H1 (cell line): ENCODE measurements around the gene SLIT3. TPM values are rescaled to one million over a fixed set of nuclear protein-coding genes. Genes with fewer than 3 reads are reported as not detected.

Source experiments
- CTCF ChIA-PET: fragments of 300-600 bp; sonication (Branson Sonifier 250); formaldehyde crosslinking; loops from one replicate; lab custom pipeline; 2021; ENCODE audit not compliant: partially characterized antibody; lab: Charles Lee
- POLR2A ChIA-PET: fragments of 300-600 bp; sonication (Branson Sonifier 250); formaldehyde crosslinking; loops from one replicate; lab custom pipeline; 2021; ENCODE audit warnings: inconsistent platforms; ENCODE audit not compliant: partially characterized antibody; lab: Charles Lee
- DNase-seq, 2 experiments: peaks; one replicate each; pipeline versions ENCODE4 v3.0.0 to v3.0.0-alpha.2; 2010 to 2022; ENCODE audit warnings: low spot score in 2 of 2, low read depth in 1 of 2, mixed read lengths in 1 of 2
- FAIRE-seq: peaks from 2 replicates; lab custom pipeline; 2011; peaks lifted over from hg19 to GRCh38; lab: Jason Lieb, UNC
- H2AFZ ChIP-seq: 2 replicates; pipeline ENCODE4 v1.8.1; 2012; ENCODE audit warnings: low read length, inconsistent platforms
- H2AK5ac ChIP-seq: 2 replicates; pipeline ENCODE4 v1.6.1; 2013; ENCODE audit warnings: low read depth, low read length
- H2BK120ac ChIP-seq: replicated peaks from 2 replicates; pipeline ENCODE3; 2013; ENCODE audit warnings: low read depth, low read length, inconsistent platforms
- H2BK12ac ChIP-seq: 2 replicates; pipeline ENCODE4 v1.6.1; 2013; ENCODE audit warnings: low read depth, low read length
- H2BK15ac ChIP-seq: 2 replicates; pipeline ENCODE4 v1.6.1; 2013; ENCODE audit warnings: low read length
- H2BK20ac ChIP-seq: 2 replicates; pipeline ENCODE4 v1.6.1; 2013; ENCODE audit warnings: low read length
- H2BK5ac ChIP-seq: 2 replicates; pipeline ENCODE4 v1.6.1; 2013; ENCODE audit warnings: low read depth, low read length
- H3K14ac ChIP-seq: 2 replicates; pipeline ENCODE4 v1.6.1; 2013; ENCODE audit warnings: inconsistent platforms; ENCODE audit not compliant: insufficient read length
- H3K18ac ChIP-seq: 2 replicates; pipeline ENCODE4 v1.6.1; 2013; ENCODE audit warnings: low read length; ENCODE audit errors: extremely low read depth
- H3K23ac ChIP-seq: 2 replicates; pipeline ENCODE4 v1.6.1; 2013; ENCODE audit warnings: inconsistent platforms; ENCODE audit not compliant: insufficient read length
- H3K23me2 ChIP-seq: 2 replicates; pipeline ENCODE4 v1.6.1; 2013; ENCODE audit warnings: low read depth, low read length
- H3K27ac ChIP-seq: 2 replicates; pipeline ENCODE4 v1.6.1; 2011; ENCODE audit warnings: low read depth, low read length, inconsistent platforms
- H3K27me3 ChIP-seq, 4 experiments: replicated peaks in 1 of 4; 1 replicate in 1 of 4; 2 replicates in 3 of 4; pipeline versions ENCODE4 v1.6.1 to v1.8.1; 2011 to 2013; ENCODE audit warnings: low read length in 3 of 4, mild to moderate bottlenecking in 3 of 4, inconsistent platforms in 2 of 4, mixed read lengths in 2 of 4, moderate library complexity in 1 of 4; ENCODE audit not compliant: control insufficient read depth in 3 of 4, insufficient read depth in 3 of 4; ENCODE audit errors: extremely low read depth in 1 of 4
- H3K36me3 ChIP-seq, 4 experiments: 2 replicates each; pipeline versions ENCODE4 v1.6.1 to v1.8.1; 2011 to 2013; ENCODE audit warnings: mild to moderate bottlenecking in 4 of 4, low read length in 3 of 4, moderate library complexity in 2 of 4, control low read depth in 1 of 4, inconsistent platforms in 1 of 4; ENCODE audit not compliant: insufficient read depth in 4 of 4, control insufficient read depth in 2 of 4
- H3K4ac ChIP-seq: replicated peaks from 2 replicates; pipeline ENCODE3; 2013; ENCODE audit warnings: low read length, low read depth, mixed read lengths, inconsistent platforms; ENCODE audit not compliant: insufficient read length
- H3K4me1 ChIP-seq, 4 experiments: replicated peaks in 1 of 4; 1 replicate in 1 of 4; 2 replicates in 3 of 4; pipeline versions ENCODE4 v1.6.1 to v1.8.1; 2011 to 2013; ENCODE audit warnings: low read length in 3 of 4, inconsistent platforms in 2 of 4, mixed read lengths in 1 of 4; ENCODE audit not compliant: insufficient read depth in 4 of 4, control insufficient read depth in 3 of 4
- H3K4me2 ChIP-seq, 2 experiments: 2 replicates each; pipeline versions ENCODE4 v1.6.1 to v1.8.1; 2011 to 2013; ENCODE audit warnings: low read depth in 2 of 2, low read length in 2 of 2, control low read depth in 1 of 2, inconsistent platforms in 1 of 2, mild to moderate bottlenecking in 1 of 2; ENCODE audit not compliant: insufficient read depth in 1 of 2
- H3K4me3 ChIP-seq, 4 experiments: fragments of 200-600, 300-600 bp in 1 of 4; sonication (generic), shearing (Covaris generic), sonication (Bioruptor Twin) in 1 of 4; 2 replicates each; pipeline versions ENCODE4 v1.5.1 to v1.8.1; 2011 to 2016; ENCODE audit warnings: low read length in 4 of 4, low read depth in 3 of 4, control low read depth in 2 of 4, inconsistent platforms in 2 of 4, mild to moderate bottlenecking in 2 of 4, mixed read lengths in 1 of 4, moderate library complexity in 1 of 4; ENCODE audit not compliant: insufficient read depth in 2 of 4; ENCODE audit errors: extremely low read depth in 1 of 4
- H3K56ac ChIP-seq: replicated peaks from 2 replicates; pipeline ENCODE3; 2013; ENCODE audit warnings: low read depth, mild to moderate bottlenecking, mixed read lengths, low read length, inconsistent platforms; ENCODE audit not compliant: insufficient read length
- H3K79me1 ChIP-seq: 2 replicates; pipeline ENCODE4 v1.6.1; 2013; ENCODE audit warnings: low read depth, low read length, control low read depth
- H3K79me2 ChIP-seq, 2 experiments: 2 replicates each; pipeline versions ENCODE4 v1.6.1 to v1.8.1; 2012 to 2013; ENCODE audit warnings: low read length in 2 of 2, mild to moderate bottlenecking in 2 of 2, inconsistent platforms in 1 of 2; ENCODE audit not compliant: insufficient read depth in 2 of 2, control insufficient read depth in 1 of 2
- H3K9ac ChIP-seq, 4 experiments: replicated peaks in 1 of 4; 1 replicate in 1 of 4; 2 replicates in 3 of 4; pipeline versions ENCODE4 v1.6.1 to v1.8.1; 2011 to 2013; ENCODE audit warnings: low read depth in 3 of 4, low read length in 3 of 4, control low read depth in 2 of 4, mild to moderate bottlenecking in 2 of 4, moderate library complexity in 2 of 4, inconsistent platforms in 1 of 4; ENCODE audit errors: extremely low read depth in 1 of 4
- H3K9me3 ChIP-seq, 2 experiments: 2 replicates each; pipeline versions ENCODE4 v1.6.1 to v1.8.1; 2012 to 2013; ENCODE audit warnings: mild to moderate bottlenecking in 2 of 2, moderate library complexity in 2 of 2, control low read depth in 1 of 2, inconsistent platforms in 1 of 2, low read depth in 1 of 2, low read length in 1 of 2, mixed read lengths in 1 of 2; ENCODE audit not compliant: insufficient read depth in 2 of 2
- H4K20me1 ChIP-seq, 2 experiments: replicated peaks in 1 of 2; 2 replicates each; pipeline versions ENCODE3 to v1.8.1; 2011 to 2013; ENCODE audit warnings: inconsistent platforms in 2 of 2, low read length in 2 of 2, mild to moderate bottlenecking in 1 of 2; ENCODE audit not compliant: insufficient read depth in 2 of 2, control insufficient read depth in 1 of 2
- H4K5ac ChIP-seq: 2 replicates; pipeline ENCODE4 v1.6.1; 2013; ENCODE audit warnings: low read length, low read depth, mixed read lengths, inconsistent platforms; ENCODE audit not compliant: insufficient read length
- H4K8ac ChIP-seq: 2 replicates; pipeline ENCODE4 v1.8.0; 2013; ENCODE audit warnings: mild to moderate bottlenecking, moderate library complexity, low read length, inconsistent platforms; ENCODE audit not compliant: insufficient read depth; ENCODE audit errors: extremely low read depth
- H4K91ac ChIP-seq: replicated peaks from 2 replicates; pipeline ENCODE3; 2013; ENCODE audit warnings: low read length, mixed read lengths, inconsistent platforms; ENCODE audit not compliant: insufficient read length
- BCL11A ChIP-seq, 2 experiments: IDR thresholded peaks; one replicate each; pipeline ENCODE4 v1.6.1; 2011; ENCODE audit warnings: low read depth in 2 of 2, low read length in 2 of 2, mild to moderate bottlenecking in 2 of 2
- CREB1 ChIP-seq: IDR thresholded peaks from 2 replicates; pipeline ENCODE4 v1.6.1; 2012; ENCODE audit warnings: inconsistent platforms
- GABPA ChIP-seq: IDR thresholded peaks from 2 replicates; pipeline ENCODE4 v1.6.1; 2011; ENCODE audit warnings: mild to moderate bottlenecking, low read length, moderate library complexity, borderline replicate concordance; ENCODE audit not compliant: insufficient read depth
- SIX5 ChIP-seq: IDR thresholded peaks from 2 replicates; pipeline ENCODE4 v1.6.1; 2011; ENCODE audit warnings: mild to moderate bottlenecking, low read depth, low read length
- SP2 ChIP-seq: IDR thresholded peaks from 2 replicates; pipeline ENCODE4 v1.6.1; 2012; ENCODE audit warnings: mild to moderate bottlenecking, low read length, inconsistent platforms
- WGBS, 2 experiments: shearing (Covaris generic) in 1 of 2; methylation state at CpG; one replicate each; pipeline versions ENCODE4 v1.1.6 to v1.1.7; 2013 to 2015; ENCODE audit warnings: low lambda C conversion rate in 2 of 2, mixed read lengths in 2 of 2, inconsistent platforms in 1 of 2, low coverage in 1 of 2, missing lambda C conversion rate in 1 of 2; ENCODE audit not compliant: insufficient replicate concordance in 2 of 2, insufficient coverage in 1 of 2, insufficient read length in 1 of 2; ENCODE audit errors: extremely low coverage in 1 of 2, missing lambda C conversion rate in 1 of 2; 5-methylcytosine and 5-hydroxymethylcytosine counted together
- polyA plus RNA-seq, 7 experiments: library from polyadenylated mRNA; depleted of rRNA in 3 of 7; stranded (reverse) in 5 of 7; unstranded in 2 of 7; fragments of >200 nt in 5 of 7; fragments of 200-250 nt in 2 of 7; gene quantifications; 1 replicate in 5 of 7; 2 replicates in 1 of 7; 4 replicates in 1 of 7; pipeline versions ENCODE4 v1.2.1 to v1.2.3, GENCODE V29; 2011 to 2013; ENCODE audit warnings: missing spikeins in 2 of 7, mixed read lengths in 2 of 7
- total RNA-seq: library from RNA; stranded (reverse); fragmentation: NEBNext Ultra II Directional; extraction: Animal tissue kit (Norgen Biotek cat#: 25700); gene quantifications from 2 replicates; pipeline ENCODE4 v1.2.1, GENCODE V29; 2021

SLIT3 gene
- total and polyA plus RNA-seq, 2 of the 8 experiments (the other 6 are each of a cell fraction or from before 2014, with no cell fraction given), result 1.1 to 1.2 TPM

DNA sequence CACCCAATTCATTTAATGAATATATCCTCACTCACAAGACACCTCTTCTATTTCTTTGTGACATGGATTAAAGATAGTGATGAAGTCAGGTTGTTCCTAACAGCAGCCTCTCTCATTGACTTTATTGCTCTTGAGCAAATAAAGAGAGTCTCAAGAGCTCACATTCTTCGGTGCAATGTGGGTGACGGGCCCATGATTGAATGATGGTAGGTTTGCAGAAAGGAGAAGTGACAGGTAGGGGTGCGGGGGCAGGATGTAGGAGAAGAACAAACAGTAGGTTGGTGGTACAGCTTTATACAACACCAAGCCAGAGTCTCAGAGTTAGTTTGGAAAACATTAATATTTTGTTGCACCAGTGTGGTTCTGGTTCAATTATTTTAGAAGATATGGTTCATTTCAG, 122.2 kb downstream of the SLIT3 start:
- H4K20me1 ChIP-seq, result no peaks in the 10 kb centered on the region
- no peak overlapping the region for H2BK15ac ChIP-seq
- H3K79me2 ChIP-seq, result no peaks in the 10 kb centered on the region
- no peak overlapping the region for H3K9ac ChIP-seq
- no peak overlapping the region for H2AFZ ChIP-seq
- FAIRE-seq, result no peak
- ChIA-PET POLR2A (no interaction called here), CTCF (interaction anchor here (0.7 to 1.3 kb wide), 4 partner anchors 9 to 429 kb away, joined by 3 read pairs; no protein-coding TSS in a partner anchor)
- no peak overlapping the region for H3K27ac ChIP-seq
- no peak overlapping the region for H3K14ac ChIP-seq
- no peak overlapping the region for H4K8ac ChIP-seq
- no peak overlapping the region for H2BK12ac ChIP-seq
- H3K27me3 ChIP-seq, result no peaks in the 10 kb centered on the region; a peak in 1 of 7 replicates
- no peak overlapping the region for H2BK5ac ChIP-seq
- no peak overlapping the region for H3K56ac ChIP-seq
- no peaks in the 10 kb centered on the region for H3K36me3 ChIP-seq
- no peak overlapping the region for H4K5ac ChIP-seq
- no peak overlapping the region for H2BK120ac ChIP-seq
- no peaks in the 10 kb centered on the region for H3K23me2 ChIP-seq
- H3K9me3 ChIP-seq, result no peaks in the 10 kb centered on the region
- H3K4me1 ChIP-seq, result no peaks in the 10 kb centered on the region
- DNase-seq, result no peak
- no peak overlapping the region for H3K4me3 ChIP-seq
- no peak overlapping the region for H2AK5ac ChIP-seq
- WGBS, 2 experiments, result 95% methylated on average over 3 of the region's 3 CpGs; no CpG with 5 or more reads in 1 of the 2 experiments
- no peak overlapping the region for H3K4me2 ChIP-seq
- H3K79me1 ChIP-seq, result no peaks in the 10 kb centered on the region
- H3K4ac ChIP-seq, result no peak overlapping the region
- H2BK20ac ChIP-seq, result no peak overlapping the region
- H3K23ac ChIP-seq, result no peak overlapping the region
- no peak overlapping the region for H4K91ac ChIP-seq
- H3K18ac ChIP-seq, result no peak overlapping the region
- TF ChIP-seq SP2, result no peak
- TF ChIP-seq SIX5, result no peak
- no peak for TF ChIP-seq CREB1
- TF ChIP-seq BCL11A (IDR thresholded peaks at IDR 0.05; ENCODE audit: low read depth in 2 of 2, low read length in 2 of 2), result no peak
- TF ChIP-seq GABPA, result no peak
